WI38 (cell line): ENCODE measurements around the gene RCL1.

Experiments
- H3K4me3 ChIP-seq: 2 replicates; pipeline ENCODE4 v1.5.1; 2011; ENCODE audit warnings: low read depth, mild to moderate bottlenecking, control low read depth, low read length
- CTCF ChIP-seq: IDR thresholded peaks from 2 replicates; pipeline ENCODE4 v1.5.1; 2012; ENCODE audit warnings: low read depth, mild to moderate bottlenecking, control low read depth, low read length

RCL1 gene

GRCh38 chr9:4837261-4838188 is 44.8 kb downstream of the RCL1 start:
- no peak for TF ChIP-seq CTCF
- no peak overlapping the region for H3K4me3 ChIP-seq

GRCh38 chr9:4838189-4838546 is 45.4 kb downstream of the RCL1 start:
- no peak for TF ChIP-seq CTCF
- H3K4me3 ChIP-seq, result no peak overlapping the region

GRCh38 chr9:4839470-4839912 is 46.7 kb downstream of the RCL1 start:
- H3K4me3 ChIP-seq, result no peak overlapping the region
- TF ChIP-seq CTCF, result no peak

GRCh38 chr9:4840018-4840417 is 47.3 kb downstream of the RCL1 start:
- H3K4me3 ChIP-seq, result no peak overlapping the region
- TF ChIP-seq CTCF, result no peak

- no peak overlapping the region for H3K4me3 ChIP-seq
- TF ChIP-seq CTCF, result no peak
Measured at GRCh38 chr9:4842213-4842612, 49.5 kb downstream of the RCL1 start.

GRCh38 chr9:4842734-4843133 is 50.0 kb downstream of the RCL1 start:
- no peak for TF ChIP-seq CTCF
- H3K4me3 ChIP-seq, result no peak overlapping the region

- no peak for TF ChIP-seq CTCF
Measured at GRCh38 chr9:4844056-4844838, 51.5 kb downstream of the RCL1 start.

More at GRCh38 chr9:4844056-4844838, 51.5 kb downstream of the RCL1 start:
- H3K4me3 ChIP-seq, result no peak overlapping the region
